ENCODE results near the gene VILL. TPM values are rescaled to one million over a fixed set of nuclear protein-coding genes. Genes with fewer than 3 reads are reported as not detected.

VILL gene
- total RNA-seq, 4 donors from 2014 or later: 3.5 to 7.5 (median 5.2) TPM

- H3K4me1 ChIP-seq: no peaks in the 10 kb centered on the region
- TF ChIP-seq POLR2AphosphoS5 (IDR thresholded peaks at IDR 0.05) (no peak), CTCF (IDR thresholded peaks at IDR 0.05) (no peak), EP300 (IDR thresholded peaks at IDR 0.05) (no peak), POLR2A (IDR thresholded peaks at IDR 0.05) (no peak)
- ATAC-seq: no peak
- no peaks in the 10 kb centered on the region for H3K27me3 ChIP-seq
- no peak overlapping the region for H3K27ac ChIP-seq
- no peak overlapping the region for H3K4me3 ChIP-seq
- WGBS, 2 donors (ENCODE audit: low coverage in 1 of 2): 71 to 80% methylated on average over 2 of the region's 3 CpGs
- peaks cover 0 to 94% of the 10 kb centered on the region in 2 donors for H3K36me3 ChIP-seq
- peaks cover 0 to 11% (median 0%) of the 10 kb centered on the region in 3 donors for H3K9me3 ChIP-seq
These were observed 24.9 kb downstream of the VILL start for GRCh38 chr3:38015485-38015884.

- WGBS, 2 donors (ENCODE audit: low coverage in 1 of 2): 100% methylated on average over 1 of the region's 3 CpGs; no CpG with 5 or more reads in 1 of the 2 donors
- Histone ChIP-seq H3K27ac (no peak overlapping the region), H3K36me3 (peaks cover 0 to 92% of the 10 kb centered on the region in 2 donors), H3K9me3 (peaks cover 0 to 11% (median 0%) of the 10 kb centered on the region in 3 donors), H3K27me3 (no peaks in the 10 kb centered on the region), H3K4me3 (no peak overlapping the region), H3K4me1 (no peaks in the 10 kb centered on the region)
- no peak for ATAC-seq
- TF ChIP-seq POLR2A (IDR thresholded peaks at IDR 0.05): no peak
- TF ChIP-seq POLR2AphosphoS5 (IDR thresholded peaks at IDR 0.05): no peak
- TF ChIP-seq EP300 (IDR thresholded peaks at IDR 0.05): no peak
- TF ChIP-seq CTCF (IDR thresholded peaks at IDR 0.05): no peak
These were observed 25.4 kb downstream of the VILL start for GRCh38 chr3:38015984-38016383.

GRCh38 chr3:38016410-38016809 lies 25.8 kb downstream of the VILL start:
- no peak for TF ChIP-seq POLR2AphosphoS5 (IDR thresholded peaks at IDR 0.05)
- TF ChIP-seq POLR2A (IDR thresholded peaks at IDR 0.05): no peak
- no peak for TF ChIP-seq EP300 (IDR thresholded peaks at IDR 0.05)
- TF ChIP-seq CTCF (IDR thresholded peaks at IDR 0.05): no peak
- H3K4me3 ChIP-seq: no peak overlapping the region
- ATAC-seq: no peak
- peaks cover 0 to 11% (median 0%) of the 10 kb centered on the region in 3 donors for H3K9me3 ChIP-seq
- H3K4me1 ChIP-seq: no peaks in the 10 kb centered on the region
- peaks cover 0 to 88% of the 10 kb centered on the region in 2 donors for H3K36me3 ChIP-seq
- H3K27me3 ChIP-seq: no peaks in the 10 kb centered on the region
- 80% methylated on average over 1 of the region's 13 CpGs; no CpG with 5 or more reads in 1 of the 2 donors for WGBS, 2 donors (ENCODE audit: low coverage in 1 of 2)
- no peak overlapping the region for H3K27ac ChIP-seq

GRCh38 chr3:38016847-38017444 lies 26.4 kb downstream of the VILL start:
- H3K4me3 ChIP-seq: no peak overlapping the region
- no peaks in the 10 kb centered on the region for H3K27me3 ChIP-seq
- no peak for ATAC-seq
- H3K36me3 ChIP-seq: peaks cover 0 to 85% of the 10 kb centered on the region in 2 donors
- no peak for TF ChIP-seq POLR2A (IDR thresholded peaks at IDR 0.05)
- TF ChIP-seq CTCF (IDR thresholded peaks at IDR 0.05): no peak
- no peak for TF ChIP-seq EP300 (IDR thresholded peaks at IDR 0.05)
- no peak for TF ChIP-seq POLR2AphosphoS5 (IDR thresholded peaks at IDR 0.05)
- H3K4me1 ChIP-seq: no peaks in the 10 kb centered on the region
- WGBS, 2 donors (ENCODE audit: low coverage in 1 of 2): 94% methylated on average over 4 of the region's 6 CpGs; no CpG with 5 or more reads in 1 of the 2 donors
- peaks cover 0 to 11% (median 0%) of the 10 kb centered on the region in 3 donors for H3K9me3 ChIP-seq
- H3K27ac ChIP-seq: no peak overlapping the region

All from gastroesophageal sphincter (tissue), 4 donors.